ENCODE results near the gene MYO19.

Gene MYO19

DNA sequence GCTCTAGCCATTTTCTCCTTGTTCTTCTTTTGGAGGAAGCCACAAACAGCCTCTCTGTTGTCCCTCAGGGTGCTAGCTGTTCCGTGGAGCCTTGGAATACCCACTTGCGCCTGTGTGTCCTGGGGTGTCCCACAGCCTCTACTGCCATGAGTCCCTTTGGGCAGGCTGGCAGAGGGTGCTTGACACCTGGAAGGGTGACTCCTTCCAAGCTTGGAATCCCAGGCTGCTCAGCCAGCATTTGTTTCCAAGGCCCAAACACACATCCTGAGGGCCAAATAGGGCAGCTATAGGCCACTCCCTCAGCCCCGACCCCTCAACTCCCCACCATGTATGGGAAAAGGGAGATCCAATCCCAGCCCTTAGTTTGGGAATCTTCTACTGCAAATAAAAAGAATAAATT, 33.3 kb downstream of the MYO19 start:
- H3K4me3 ChIP-seq (ENCODE audit: low read length): no peak overlapping the region
- TF ChIP-seq CTCF (IDR thresholded peaks at IDR 0.05; ENCODE audit: insufficient read depth, low read depth, low read length, missing control alignments): no peak
- no peak for DNase-seq (ENCODE audit: low read depth)

DNA sequence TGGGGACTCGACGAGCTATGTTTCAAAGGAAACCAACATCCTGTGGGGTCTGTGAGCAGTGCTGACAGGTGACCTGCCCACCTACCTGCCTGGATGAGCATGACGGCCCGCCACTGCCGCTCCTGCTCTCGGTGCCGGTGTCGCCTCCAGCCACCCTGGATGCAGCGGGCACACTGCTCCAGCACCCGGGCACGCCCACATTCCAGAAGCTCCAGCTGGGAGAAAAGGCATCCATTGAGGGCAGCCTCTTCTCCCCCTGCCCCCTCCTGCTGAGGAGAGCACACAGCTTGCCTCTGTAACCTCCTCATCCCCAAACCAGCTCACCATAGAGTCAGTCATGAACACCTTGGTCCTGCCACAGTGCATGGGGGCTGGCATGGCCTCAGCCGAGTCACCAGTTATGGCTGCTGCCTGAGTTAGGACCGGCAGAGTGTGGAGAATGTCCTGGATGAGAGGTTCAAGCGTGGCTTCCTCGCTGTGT, 33.9 kb downstream of the MYO19 start:
- no peak for DNase-seq (ENCODE audit: low read depth)
- TF ChIP-seq CTCF (IDR thresholded peaks at IDR 0.05; ENCODE audit: insufficient read depth, low read depth, low read length, missing control alignments): no peak
- no peak overlapping the region for H3K4me3 ChIP-seq (ENCODE audit: low read length)

DNA sequence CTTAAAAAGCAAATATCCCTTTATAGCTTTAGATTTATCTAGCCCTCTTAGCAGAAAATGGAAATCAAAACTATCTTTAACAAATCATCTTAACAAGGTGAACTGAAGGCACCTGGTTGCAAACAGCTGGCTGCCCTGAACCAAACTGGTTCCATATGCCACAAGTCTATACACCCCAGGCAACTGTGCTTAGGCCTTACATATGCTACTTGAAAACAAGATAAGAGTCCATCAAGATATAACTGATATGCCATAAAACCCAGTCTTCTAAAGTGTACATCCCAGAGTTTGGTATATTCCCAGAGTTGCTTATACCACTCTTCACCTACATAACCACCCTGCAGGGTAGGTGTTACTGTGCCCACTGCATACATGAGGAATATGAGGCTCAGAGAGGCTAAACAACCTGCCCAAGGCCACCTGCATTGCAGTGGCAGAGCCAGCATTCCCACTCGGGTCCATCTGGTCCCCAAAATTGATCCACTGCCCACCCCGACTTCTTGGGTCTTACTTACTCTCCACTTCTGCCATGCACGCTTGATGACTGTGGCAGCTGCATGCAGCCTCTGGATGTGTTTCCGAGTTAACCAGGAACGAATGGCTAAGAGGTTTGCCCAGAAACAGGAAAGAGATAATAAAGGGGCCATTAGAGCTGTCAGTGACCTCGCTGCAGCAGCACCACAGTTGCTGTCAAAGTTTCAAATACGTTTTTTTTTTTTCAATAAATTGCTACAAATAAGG, 35.9 kb downstream of the MYO19 start:
- no peak overlapping the region for H3K4me3 ChIP-seq (ENCODE audit: low read length)
- no peak for TF ChIP-seq CTCF (IDR thresholded peaks at IDR 0.05; ENCODE audit: insufficient read depth, low read depth, low read length, missing control alignments)
- DNase-seq (ENCODE audit: low read depth): no peak

GRCh38 chr17:36498155-36498554, 36.5 kb downstream of the MYO19 start:
- no peak overlapping the region for H3K4me3 ChIP-seq (ENCODE audit: low read length)
- no peak for DNase-seq (ENCODE audit: low read depth)
- TF ChIP-seq CTCF (IDR thresholded peaks at IDR 0.05; ENCODE audit: insufficient read depth, low read depth, low read length, missing control alignments): no peak

DNA sequence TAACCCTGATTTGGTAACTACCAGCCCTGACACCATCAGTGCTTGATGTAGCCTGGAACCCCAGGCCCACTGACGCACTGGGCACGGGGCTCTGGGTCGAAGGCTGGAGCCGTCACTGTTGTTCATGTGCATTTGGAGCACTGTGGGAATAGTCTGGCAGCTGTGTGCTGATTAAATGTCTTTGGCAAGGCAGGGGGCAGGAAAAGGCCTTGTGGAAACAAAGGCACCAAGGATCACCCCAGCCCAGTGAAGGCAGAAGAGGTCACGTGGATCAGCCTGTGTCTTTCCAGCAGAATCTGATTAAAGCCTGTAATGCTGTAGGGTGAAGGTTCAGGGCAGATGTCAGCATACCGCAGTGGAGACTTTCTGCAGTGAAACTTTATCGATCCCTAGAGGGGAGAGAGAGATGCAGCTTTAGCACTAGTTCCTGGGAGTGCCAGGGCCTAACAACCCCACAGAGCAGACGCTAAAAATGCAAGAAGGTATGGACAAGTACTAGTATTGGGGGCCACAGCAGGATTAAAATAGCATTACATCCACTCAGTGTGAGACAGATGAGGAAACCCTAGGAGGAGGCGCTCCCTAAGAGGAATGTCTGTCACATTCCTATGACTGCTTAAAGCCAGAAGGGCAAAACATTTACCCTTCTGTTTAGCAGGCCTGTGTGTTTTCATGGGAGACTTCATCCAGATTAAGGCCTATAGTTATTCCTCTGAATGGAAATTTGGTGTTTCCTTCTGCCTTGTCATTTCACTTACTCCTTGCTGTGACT, 38.5 kb downstream of the MYO19 start:
- DNase-seq (ENCODE audit: low read depth): no peak
- no peak for TF ChIP-seq CTCF (IDR thresholded peaks at IDR 0.05; ENCODE audit: insufficient read depth, low read depth, low read length, missing control alignments)
- H3K4me3 ChIP-seq (ENCODE audit: low read length): no peak overlapping the region

DNA sequence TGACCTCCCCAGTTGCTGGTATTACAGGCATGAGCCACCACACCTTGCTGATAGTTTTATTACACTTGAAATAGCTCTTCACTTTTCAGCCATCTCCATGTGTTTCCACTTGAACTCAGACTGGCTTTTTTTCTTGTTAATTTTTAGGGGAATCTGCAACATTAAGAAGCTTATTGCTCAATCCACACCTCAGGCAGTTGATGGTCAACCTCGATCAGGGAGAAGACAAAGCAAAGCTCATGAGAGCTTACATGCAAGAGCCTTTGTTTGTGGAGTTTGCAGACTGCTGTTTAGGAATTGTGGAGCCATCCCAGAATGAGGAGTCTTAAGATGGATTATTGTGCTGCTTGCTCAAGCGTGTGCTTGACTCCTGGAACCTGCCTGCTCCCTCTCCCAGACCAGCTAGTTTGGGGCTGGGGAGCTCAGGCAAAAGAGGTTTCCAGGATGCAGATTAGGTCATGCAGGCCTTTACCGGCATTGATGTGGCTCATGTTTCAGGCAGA, 39.5 kb downstream of the MYO19 start:
- no peak overlapping the region for H3K4me3 ChIP-seq (ENCODE audit: low read length)
- TF ChIP-seq CTCF (IDR thresholded peaks at IDR 0.05; ENCODE audit: insufficient read depth, low read depth, low read length, missing control alignments): no peak
- no peak for DNase-seq (ENCODE audit: low read depth)

Data from epithelial cell of esophagus (primary cell).